WERI-Rb-1 (cell line): ENCODE data around the gene LASP1NB.
"Not testable (repeated sequence)": the region's sequence is repeated elsewhere in the genome, so short reads cannot be mapped to it uniquely, and the experiment has no call there.

Experiments
- DNase-seq: peaks from one replicate; pipeline ENCODE4 v3.0.0-alpha.2; 2020
- H3K27ac ChIP-seq: fragments of 250-450 bp; sonication (Bioruptor Pico); 2 replicates; pipeline ENCODE4 v1.5.1; 2020; ENCODE audit warnings: mild to moderate bottlenecking, moderate library complexity
- H3K27me3 ChIP-seq: fragments of 250-450 bp; sonication (Bioruptor Pico); 2 replicates; pipeline ENCODE4 v1.5.1; 2021; ENCODE audit warnings: mild to moderate bottlenecking, low read depth, moderate library complexity; ENCODE audit not compliant: insufficient read depth, severe bottlenecking
- H3K36me3 ChIP-seq: fragments of 250-450 bp; sonication (Bioruptor Pico); 2 replicates; pipeline ENCODE4 v1.5.1; 2020; ENCODE audit warnings: mild to moderate bottlenecking, moderate library complexity
- H3K4me3 ChIP-seq: 2 replicates; pipeline ENCODE4 v1.5.1; 2011; ENCODE audit warnings: low read depth, mild to moderate bottlenecking, control low read depth, low read length
- H3K9me3 ChIP-seq: fragments of 250-450 bp; sonication (Bioruptor Pico); 2 replicates; pipeline ENCODE4 v1.5.1; 2021; ENCODE audit warnings: mild to moderate bottlenecking, moderate library complexity; ENCODE audit not compliant: severe bottlenecking
- TF ChIP-seq, protein P1 (sequence below): IDR thresholded peaks from 2 replicates; pipeline ENCODE4 v1.5.1; 2011; ENCODE audit warnings: low read depth, mild to moderate bottlenecking, control low read depth, inconsistent platforms, low read length

LASP1NB gene

GRCh38 chr17:38940404-38940803, 15.0 kb downstream of the LASP1NB start:
- Histone ChIP-seq H3K27me3 (no peaks in the 10 kb centered on the region), H3K9me3 (no peaks in the 10 kb centered on the region), H3K4me3 (no peak overlapping the region), H3K36me3 (no peaks in the 10 kb centered on the region), H3K27ac (no peak overlapping the region)
- TF ChIP-seq, protein P1, sequence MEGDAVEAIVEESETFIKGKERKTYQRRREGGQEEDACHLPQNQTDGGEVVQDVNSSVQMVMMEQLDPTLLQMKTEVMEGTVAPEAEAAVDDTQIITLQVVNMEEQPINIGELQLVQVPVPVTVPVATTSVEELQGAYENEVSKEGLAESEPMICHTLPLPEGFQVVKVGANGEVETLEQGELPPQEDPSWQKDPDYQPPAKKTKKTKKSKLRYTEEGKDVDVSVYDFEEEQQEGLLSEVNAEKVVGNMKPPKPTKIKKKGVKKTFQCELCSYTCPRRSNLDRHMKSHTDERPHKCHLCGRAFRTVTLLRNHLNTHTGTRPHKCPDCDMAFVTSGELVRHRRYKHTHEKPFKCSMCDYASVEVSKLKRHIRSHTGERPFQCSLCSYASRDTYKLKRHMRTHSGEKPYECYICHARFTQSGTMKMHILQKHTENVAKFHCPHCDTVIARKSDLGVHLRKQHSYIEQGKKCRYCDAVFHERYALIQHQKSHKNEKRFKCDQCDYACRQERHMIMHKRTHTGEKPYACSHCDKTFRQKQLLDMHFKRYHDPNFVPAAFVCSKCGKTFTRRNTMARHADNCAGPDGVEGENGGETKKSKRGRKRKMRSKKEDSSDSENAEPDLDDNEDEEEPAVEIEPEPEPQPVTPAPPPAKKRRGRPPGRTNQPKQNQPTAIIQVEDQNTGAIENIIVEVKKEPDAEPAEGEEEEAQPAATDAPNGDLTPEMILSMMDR, result no peak
- DNase-seq, result no peak

DNA sequence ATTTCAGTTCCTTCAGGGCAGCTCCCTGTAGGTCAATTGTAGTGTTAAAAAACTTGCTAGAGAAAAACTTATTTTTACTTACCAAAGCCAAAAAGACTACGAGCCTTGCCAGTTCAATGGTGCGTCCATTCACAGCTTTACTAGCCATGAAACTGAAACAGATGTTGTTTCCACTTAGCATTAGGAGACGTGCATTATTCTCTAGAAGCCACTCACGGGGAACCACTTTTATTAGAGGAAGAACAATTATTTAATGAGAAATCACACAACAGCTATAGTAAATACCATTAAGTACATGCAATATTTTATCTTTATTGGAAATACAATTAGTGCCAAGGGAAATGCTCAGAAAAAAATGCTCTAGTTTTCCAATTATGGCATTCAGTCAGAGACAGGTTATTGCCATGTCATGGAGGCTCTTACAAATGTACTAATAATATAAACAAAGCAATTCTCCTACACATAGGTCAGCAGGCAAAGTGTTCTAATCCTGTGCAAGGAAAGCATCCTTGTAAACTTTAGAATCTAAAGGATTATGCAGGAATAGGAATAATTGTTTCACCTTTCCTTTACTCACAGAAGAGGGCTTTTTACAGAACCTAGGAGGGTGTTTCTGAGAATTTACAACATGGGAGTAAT, 17.4 kb downstream of the LASP1NB start:
- Histone ChIP-seq H3K4me3 (no peak overlapping the region), H3K9me3 (no peaks in the 10 kb centered on the region), H3K36me3 (no peaks in the 10 kb centered on the region), H3K27me3 (no peaks in the 10 kb centered on the region), H3K27ac (no peak overlapping the region)
- DNase-seq, result no peak
- TF ChIP-seq, protein P1, result no peak

DNA sequence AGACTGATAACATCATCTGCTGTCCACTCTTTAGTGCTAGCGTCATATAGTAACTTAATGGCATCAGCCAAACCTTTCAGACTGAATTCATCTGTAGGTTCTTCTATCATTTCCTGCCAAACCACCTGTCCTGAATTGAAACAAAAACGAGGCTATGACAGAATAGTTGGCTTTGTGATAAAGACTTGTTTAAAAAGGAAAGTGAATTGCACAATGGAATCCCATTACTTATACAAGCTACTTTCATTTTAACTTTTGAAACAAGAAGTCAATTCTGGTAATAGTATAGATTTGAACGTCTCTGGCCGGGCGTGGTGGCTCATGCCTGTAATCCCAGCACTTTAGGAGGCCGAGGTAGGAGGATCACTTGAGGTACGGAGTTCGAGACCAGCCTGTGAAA, 18.2 kb downstream of the LASP1NB start:
- Histone ChIP-seq H3K9me3 (no peaks in the 10 kb centered on the region), H3K4me3 (no peak overlapping the region), H3K27me3 (no peaks in the 10 kb centered on the region), H3K27ac (no peak overlapping the region), H3K36me3 (no peaks in the 10 kb centered on the region)
- no peak for DNase-seq
- TF ChIP-seq, protein P1, result no peak

DNA sequence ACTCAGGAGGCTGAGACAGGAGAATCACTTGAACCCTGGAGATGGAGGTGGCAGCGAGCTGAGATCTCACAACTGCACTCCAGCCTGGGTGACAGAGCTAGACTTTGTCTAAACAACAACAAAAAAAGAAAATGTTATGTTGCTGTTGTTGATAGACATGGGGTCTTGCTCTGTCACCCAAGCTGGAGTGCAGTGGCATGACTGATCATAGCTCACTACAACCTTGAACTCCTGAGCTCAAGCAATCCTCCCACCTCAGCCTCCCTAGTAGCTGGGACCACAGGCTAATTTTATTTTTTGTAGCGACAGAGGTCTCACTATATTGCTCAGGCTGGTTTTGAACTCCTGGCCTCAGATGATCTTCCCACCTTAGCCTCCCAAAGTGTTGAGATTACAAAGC, 21.8 kb downstream of the LASP1NB start:
- DNase-seq, result no peak
- no peak overlapping the region for H3K27ac ChIP-seq
- no peak overlapping the region for H3K4me3 ChIP-seq
- no peaks in the 10 kb centered on the region for H3K27me3 ChIP-seq
- no peaks in the 10 kb centered on the region for H3K9me3 ChIP-seq
- no peaks in the 10 kb centered on the region for H3K36me3 ChIP-seq
- TF ChIP-seq, protein P1, result no peak

DNA sequence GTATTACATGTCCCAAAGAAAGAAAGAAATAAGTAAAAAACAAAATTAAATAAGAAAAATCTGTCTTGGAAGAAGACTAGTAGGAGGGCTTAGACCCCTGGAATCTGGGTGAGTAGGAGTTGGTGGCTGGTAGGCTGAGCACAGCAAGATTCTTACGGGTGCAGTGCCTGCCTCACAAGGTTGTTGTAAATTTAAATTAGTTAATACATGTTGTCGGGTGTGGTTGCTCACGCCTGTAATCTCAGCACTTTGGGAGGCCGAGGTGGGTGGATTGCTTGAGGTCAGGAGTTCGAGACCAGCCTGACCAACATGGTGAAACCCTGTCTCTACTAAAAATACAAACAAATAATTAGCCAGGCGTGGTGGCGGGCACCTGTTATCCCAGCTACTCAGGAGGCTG, 28.4 kb downstream of the LASP1NB start:
- not testable (repeated sequence) for DNase-seq, H3K27ac ChIP-seq

GRCh38 chr17:38958326-38958725, 32.9 kb downstream of the LASP1NB start:
- TF ChIP-seq, protein P1, result no peak
- Histone ChIP-seq H3K27ac (no peak overlapping the region), H3K36me3 (no peaks in the 10 kb centered on the region), H3K4me3 (no peak overlapping the region), H3K27me3 (no peaks in the 10 kb centered on the region), H3K9me3 (no peaks in the 10 kb centered on the region)
- no peak for DNase-seq

More for the DNA sequence above, 28.4 kb downstream of the LASP1NB start:
- not testable (repeated sequence) for H3K9me3 ChIP-seq, H3K4me3 ChIP-seq, H3K36me3 ChIP-seq, H3K27me3 ChIP-seq
